Measurements from ENCODE around the gene TTBK1. TPM values are rescaled to one million over a fixed set of nuclear protein-coding genes. Genes with fewer than 3 reads are reported as not detected.

TTBK1 gene
- total RNA-seq, 1 experiment from 2014 or later, result not detected

GRCh38 chr6:43203029-43203717 is 40.1 kb upstream of the TTBK1 start:
- Histone ChIP-seq H3K4me3 (ENCODE audit: low read depth, low read length, poor library complexity, severe bottlenecking) (no peak overlapping the region), H3K36me3 (ENCODE audit: insufficient read depth, low read length, poor library complexity, severe bottlenecking) (no peaks in the 10 kb centered on the region), H3K4me1 (ENCODE audit: insufficient read depth, low read length, poor library complexity, severe bottlenecking) (no peaks in the 10 kb centered on the region), H3K9me3 (ENCODE audit: low read depth, low read length, poor library complexity, severe bottlenecking) (no peaks in the 10 kb centered on the region), H3K27ac (ENCODE audit: low read depth, low read length, poor library complexity, severe bottlenecking) (no peak overlapping the region), H3K27me3 (replicated peaks; ENCODE audit: insufficient read depth, low read depth, low read length, poor library complexity) (no peaks in the 10 kb centered on the region)
- ChIA-PET CTCF (interaction anchor here (0.5 kb wide), 1 partner anchor 166 kb away, joined by 3 read pairs; the partner anchor contains the start of gene ZNF318), POLR2A (ENCODE audit: low non-redundant PET) (no interaction called here)
- no peak for TF ChIP-seq CTCF (conservative IDR thresholded peaks at IDR 0.05; ENCODE audit: low read depth, low read length)
- no peak for TF ChIP-seq EZH2 (IDR thresholded peaks at IDR 0.05; ENCODE audit: borderline replicate concordance, low read depth, low read length, poor library complexity, severe bottlenecking)
- intact Hi-C loops (cut with micrococcal nuclease; ENCODE audit: unreplicated experiment), result no loop called here
- BruUV-seq (replicated peaks), result no TSS peak
- no peak for DNase-seq (ENCODE audit: low spot score)

DNA sequence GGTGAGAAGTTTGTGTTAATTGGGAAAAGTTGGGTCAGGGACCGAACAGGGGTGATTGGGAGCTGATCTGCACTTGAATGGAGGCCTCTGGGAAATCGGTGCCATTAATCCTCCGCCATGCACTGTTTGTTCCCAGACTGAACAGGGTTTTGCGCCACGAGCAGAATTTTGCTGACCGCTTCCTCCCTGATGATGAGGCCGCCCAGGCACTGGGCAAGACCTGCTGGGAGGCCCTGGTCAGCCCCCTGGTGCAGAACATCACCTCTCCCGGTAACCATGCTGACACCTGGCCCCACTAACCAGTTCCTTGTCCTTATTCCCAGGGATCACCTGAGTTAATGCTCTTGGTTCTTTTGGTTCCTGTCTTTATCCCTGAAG is 39.6 kb upstream of the TTBK1 start:
- Histone ChIP-seq H3K4me1 (ENCODE audit: insufficient read depth, low read length, poor library complexity, severe bottlenecking) (no peaks in the 10 kb centered on the region), H3K9me3 (ENCODE audit: low read depth, low read length, poor library complexity, severe bottlenecking) (no peaks in the 10 kb centered on the region), H3K4me3 (ENCODE audit: low read depth, low read length, poor library complexity, severe bottlenecking) (no peak overlapping the region), H3K27me3 (replicated peaks; ENCODE audit: insufficient read depth, low read depth, low read length, poor library complexity) (no peaks in the 10 kb centered on the region), H3K27ac (ENCODE audit: low read depth, low read length, poor library complexity, severe bottlenecking) (no peak overlapping the region), H3K36me3 (ENCODE audit: insufficient read depth, low read length, poor library complexity, severe bottlenecking) (no peaks in the 10 kb centered on the region)
- POLR2A ChIA-PET (ENCODE audit: low non-redundant PET), result no interaction called here
- TF ChIP-seq EZH2 (IDR thresholded peaks at IDR 0.05; ENCODE audit: borderline replicate concordance, low read depth, low read length, poor library complexity, severe bottlenecking) (no peak), CTCF (conservative IDR thresholded peaks at IDR 0.05; ENCODE audit: low read depth, low read length) (no peak)
- intact Hi-C loops (cut with micrococcal nuclease; ENCODE audit: unreplicated experiment), result no loop called here
- no TSS peak for BruUV-seq (replicated peaks)
- CTCF ChIA-PET, result no interaction called here
- DNase-seq (ENCODE audit: low spot score), result no peak

- DNase-seq (ENCODE audit: low spot score), result no peak
- H3K27me3 ChIP-seq (replicated peaks; ENCODE audit: insufficient read depth, low read depth, low read length, poor library complexity), result no peaks in the 10 kb centered on the region
- H3K4me3 ChIP-seq (ENCODE audit: low read depth, low read length, poor library complexity, severe bottlenecking), result no peak overlapping the region
- intact Hi-C loops (cut with micrococcal nuclease; ENCODE audit: unreplicated experiment), result no loop called here
- H3K9me3 ChIP-seq (ENCODE audit: low read depth, low read length, poor library complexity, severe bottlenecking), result no peaks in the 10 kb centered on the region
- no peak overlapping the region for H3K27ac ChIP-seq (ENCODE audit: low read depth, low read length, poor library complexity, severe bottlenecking)
- TF ChIP-seq EZH2 (IDR thresholded peaks at IDR 0.05; ENCODE audit: borderline replicate concordance, low read depth, low read length, poor library complexity, severe bottlenecking) (no peak), CTCF (conservative IDR thresholded peaks at IDR 0.05; ENCODE audit: low read depth, low read length) (no peak)
- no TSS peak for BruUV-seq (replicated peaks)
- ChIA-PET CTCF (no interaction called here), POLR2A (ENCODE audit: low non-redundant PET) (no interaction called here)
- H3K4me1 ChIP-seq (ENCODE audit: insufficient read depth, low read length, poor library complexity, severe bottlenecking), result no peaks in the 10 kb centered on the region
- H3K36me3 ChIP-seq (ENCODE audit: insufficient read depth, low read length, poor library complexity, severe bottlenecking), result no peaks in the 10 kb centered on the region
Observed at GRCh38 chr6:43204271-43205105, 38.8 kb upstream of the TTBK1 start.

All from A673 (cell line).